HG03025 (cell line): ENCODE results near the gene ADM2.
"Not testable (repeated sequence)": the region's sequence is repeated elsewhere in the genome, so short reads cannot be mapped to it uniquely, and the experiment has no call there.

Experiments used
- ATAC-seq: cut with Tn5 transposase; IDR thresholded peaks from one replicate; pipeline ENCODE4 v1.9.1; 2021; ENCODE audit warnings: mild to moderate bottlenecking, moderate library complexity; ENCODE audit not compliant: unreplicated experiment, low FRiP score

The ADM2 gene

DNA sequence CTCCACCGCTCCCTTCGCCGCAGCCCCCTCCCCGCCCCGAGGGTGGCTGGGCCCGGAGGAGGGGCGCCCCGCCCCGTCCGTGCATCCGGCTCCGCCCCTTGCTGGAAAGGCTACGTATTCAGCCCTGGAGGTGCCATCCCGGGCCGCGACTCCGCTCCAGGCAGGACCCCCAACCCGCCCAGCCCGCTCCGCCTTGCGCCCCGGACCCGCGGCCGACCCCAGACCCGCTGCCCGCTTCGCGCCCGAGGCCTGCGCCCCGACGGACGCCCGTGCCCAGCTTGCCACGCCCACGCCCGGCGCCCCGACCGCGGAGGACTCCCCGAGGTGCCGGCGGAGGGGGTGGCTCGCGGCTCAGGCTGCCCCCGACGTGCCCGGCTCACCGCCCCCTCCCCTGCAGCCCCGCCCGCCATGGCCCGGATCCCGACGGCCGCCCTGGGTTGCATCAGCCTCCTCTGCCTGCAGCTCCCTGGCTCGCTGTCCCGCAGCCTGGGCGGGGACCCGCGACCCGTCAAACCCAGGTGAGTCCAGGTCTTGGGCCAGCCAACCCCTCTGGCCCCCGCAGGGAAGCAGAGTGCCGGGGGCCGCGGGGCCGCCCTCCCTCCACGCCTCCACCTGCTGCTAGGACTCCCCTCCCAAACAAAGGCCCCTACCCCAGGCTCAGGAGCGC, at the start of gene ADM2:
ADM2 (plus strand) TSS at position 104 of the 667 bp plus-strand sequence; CDS start at position 409, 305 bp downstream.
- ATAC-seq: no peak

DNA sequence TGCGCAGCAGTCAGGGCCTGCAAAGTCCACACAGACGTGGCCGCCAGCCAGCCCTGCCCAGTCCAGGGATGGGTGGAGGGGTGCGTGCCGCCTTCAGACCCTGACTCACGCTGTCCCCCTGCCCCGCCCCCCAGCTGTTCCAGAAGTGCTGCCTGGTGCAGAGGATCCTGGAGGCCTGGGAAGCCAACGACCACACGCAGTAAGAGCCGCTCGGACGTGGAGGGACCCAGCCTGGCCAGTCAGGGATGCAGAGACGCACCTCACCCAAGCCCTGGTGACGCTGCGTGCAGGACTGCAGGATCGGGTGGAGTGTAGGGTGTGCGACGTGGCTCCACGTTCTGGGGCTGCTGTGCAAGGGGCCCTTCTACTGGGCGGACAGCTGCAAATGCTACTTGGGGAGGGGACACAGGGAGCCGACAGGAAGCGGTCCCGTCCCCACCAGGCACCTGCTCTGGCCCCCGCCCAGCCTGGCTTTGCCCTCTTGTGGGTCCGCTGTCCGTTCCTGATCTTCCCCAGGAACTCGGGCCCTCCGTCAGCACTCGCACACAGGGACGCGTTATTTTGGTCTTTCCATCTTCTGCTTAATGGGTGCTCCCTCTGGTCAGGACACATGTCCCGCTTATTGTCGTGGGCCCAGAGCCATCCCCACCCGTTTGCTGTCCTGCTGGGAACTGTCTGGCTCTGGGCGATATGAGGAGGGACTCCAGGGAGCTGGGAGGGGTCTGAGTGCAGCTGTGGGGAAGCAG, 49.0 kb upstream of the ADM2 start:
- no peak for ATAC-seq

- ATAC-seq: not testable (repeated sequence)
Measured at GRCh38 chr22:50432877-50433510, 48.3 kb upstream of the ADM2 start.

GRCh38 chr22:50434849-50435248, 46.5 kb upstream of the ADM2 start:
- no peak for ATAC-seq

DNA sequence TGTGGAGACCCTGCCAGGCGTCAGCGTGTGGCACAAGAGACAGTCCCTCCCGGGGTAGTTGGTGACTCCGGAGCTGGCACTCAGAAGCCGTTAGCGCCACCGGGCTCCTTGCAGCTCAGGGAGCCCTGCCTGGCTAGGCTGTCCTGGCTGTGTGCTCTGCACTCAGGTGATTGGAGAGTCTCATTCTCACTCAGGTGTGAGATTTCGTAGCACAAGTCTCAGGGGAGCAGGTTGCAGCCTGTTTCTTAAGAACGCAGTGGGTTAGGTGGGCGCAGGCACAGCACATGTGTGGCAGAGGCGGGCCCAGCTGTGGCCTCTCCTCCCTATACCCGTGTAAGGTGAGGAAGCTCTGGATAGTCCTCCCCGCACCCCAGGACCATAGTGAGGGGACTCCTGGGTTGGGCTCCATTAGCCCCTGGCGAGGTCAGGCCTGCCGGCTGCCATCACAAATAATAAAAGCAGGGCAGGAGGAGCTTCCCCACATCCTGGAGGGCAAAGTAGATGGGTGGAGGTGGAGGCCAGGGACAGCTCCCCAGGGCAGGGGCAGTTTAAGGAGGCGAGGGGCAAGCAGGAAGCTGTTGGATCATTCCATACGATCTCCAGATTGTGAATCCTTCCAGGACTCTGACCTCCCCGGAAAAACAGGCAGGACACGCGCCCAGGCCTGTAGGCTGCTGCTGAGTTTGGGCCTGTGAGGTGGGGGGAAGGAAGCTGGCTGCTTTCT, 45.9 kb upstream of the ADM2 start:
- ATAC-seq: no peak

DNA sequence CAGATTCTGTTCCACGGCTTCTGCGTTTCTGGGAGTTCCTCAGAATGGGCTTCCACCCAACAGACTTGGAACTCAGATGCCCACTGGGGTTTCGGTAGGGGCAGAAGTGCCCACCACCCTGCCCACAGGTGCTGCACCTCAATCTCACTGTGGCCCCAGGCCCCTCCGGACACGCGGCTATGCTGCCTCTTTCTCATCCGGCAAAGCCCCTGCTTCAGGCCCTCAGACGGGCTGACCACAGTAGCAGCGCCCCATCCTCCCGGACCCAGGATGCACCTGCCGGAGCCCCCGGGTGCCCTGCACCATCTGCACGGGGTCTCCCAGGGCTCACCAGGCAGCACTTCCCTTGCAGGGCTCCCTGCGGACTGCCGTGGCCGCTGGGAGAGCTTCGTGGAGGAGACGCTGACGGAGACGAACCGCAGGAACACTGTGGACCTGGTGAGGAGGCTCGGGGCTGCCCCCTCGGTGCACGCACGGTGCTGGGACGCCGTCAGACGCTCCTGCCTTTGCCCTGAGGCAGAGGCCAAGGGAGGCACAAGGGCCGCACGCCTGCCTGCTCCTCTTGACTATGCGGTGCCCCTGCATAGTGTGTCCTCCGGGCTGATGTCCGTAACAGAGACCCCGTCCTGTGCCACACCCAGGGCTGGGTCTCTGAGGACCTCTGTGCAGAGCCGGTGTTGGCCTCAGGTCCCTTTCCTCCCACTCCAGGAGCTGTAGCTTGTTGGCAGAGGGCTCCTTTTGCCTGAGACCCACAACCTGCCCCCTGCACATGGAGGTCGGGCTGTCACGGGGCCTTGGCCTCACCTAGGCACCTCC, 45.1 kb upstream of the ADM2 start:
- no peak for ATAC-seq

DNA sequence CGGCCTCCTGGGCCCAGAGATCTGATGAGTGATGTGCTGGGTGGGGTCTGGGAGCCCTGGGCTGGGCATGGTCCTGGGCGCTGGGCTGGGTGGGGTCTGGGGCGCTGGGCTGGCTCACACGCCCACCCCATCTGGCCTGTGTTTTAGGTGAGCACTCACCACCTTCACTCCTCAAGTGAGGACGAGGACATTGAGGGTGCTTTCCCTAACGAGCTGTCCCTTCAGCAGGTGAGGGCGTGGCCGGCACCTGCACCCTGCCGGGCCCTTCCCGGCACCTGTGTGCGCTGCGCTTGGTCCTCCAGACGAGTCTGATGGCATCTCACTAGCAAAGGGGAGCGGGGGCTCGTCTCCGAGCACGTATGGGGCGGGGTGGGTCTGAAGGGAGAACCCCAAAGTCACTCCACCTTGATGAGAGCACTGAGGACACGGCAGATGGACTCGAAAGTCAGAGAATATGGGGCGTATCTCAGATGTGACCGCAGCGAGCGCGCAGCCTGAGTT, 44.5 kb upstream of the ADM2 start:
- ATAC-seq: no peak

- no peak for ATAC-seq
Measured at GRCh38 chr22:50437511-50438304, 43.6 kb upstream of the ADM2 start.

GRCh38 chr22:50438305-50439275, 42.8 kb upstream of the ADM2 start:
- no peak for ATAC-seq

- no peak for ATAC-seq
Measured at GRCh38 chr22:50439314-50439870, 42.0 kb upstream of the ADM2 start.

DNA sequence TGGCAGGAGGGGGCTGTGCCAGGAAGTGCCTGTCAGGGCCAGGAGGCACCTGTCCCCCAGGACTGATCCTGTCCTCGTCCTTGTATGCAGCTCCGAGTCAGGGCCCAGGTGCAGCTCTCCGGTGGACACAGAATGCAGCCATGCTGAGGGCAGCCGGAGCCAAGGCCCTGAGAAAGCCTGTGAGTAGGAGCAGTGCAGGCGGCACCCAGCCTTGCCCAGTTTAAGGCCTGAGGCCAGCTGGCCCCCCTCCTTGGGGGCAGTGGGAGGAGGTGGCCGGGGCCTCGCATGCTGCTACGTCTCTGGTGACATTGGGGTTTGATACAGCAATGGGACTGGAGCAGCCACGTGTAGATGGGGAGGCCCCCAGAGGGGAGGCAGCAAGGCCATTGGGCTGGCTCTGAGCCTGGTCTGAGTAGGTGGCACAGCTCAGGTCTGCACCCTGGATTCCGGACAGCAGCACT, 41.4 kb upstream of the ADM2 start:
- ATAC-seq: no peak

GRCh38 chr22:50440544-50441249, 40.6 kb upstream of the ADM2 start:
- ATAC-seq: no peak

DNA sequence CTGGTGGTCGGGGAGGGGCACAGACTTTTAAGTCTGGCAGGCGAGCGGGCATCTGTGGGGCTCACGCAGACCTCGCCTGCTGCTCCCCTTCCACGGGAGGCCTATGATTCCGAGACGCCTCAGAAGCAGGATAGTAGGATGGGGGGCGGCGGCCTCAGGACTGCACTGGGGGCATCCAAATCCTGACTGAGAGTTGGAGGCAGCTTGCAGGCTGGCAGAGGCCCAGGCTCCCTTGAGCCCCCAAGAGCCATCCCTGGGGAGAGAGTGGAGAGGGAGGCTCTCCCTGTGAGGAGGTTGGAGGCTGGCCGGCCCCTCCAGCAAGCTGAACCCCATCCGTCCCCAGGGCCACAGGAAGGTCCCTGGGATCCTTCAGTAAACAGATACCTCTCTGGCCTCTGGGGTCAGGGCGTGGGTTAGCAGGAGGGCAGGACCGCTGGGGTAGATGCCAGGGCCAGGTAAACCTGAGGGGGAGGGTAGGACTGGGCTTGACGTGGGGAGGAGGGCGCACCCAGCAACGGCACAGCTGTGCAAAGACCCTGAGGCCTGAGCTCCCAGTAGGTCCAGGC, 39.8 kb upstream of the ADM2 start:
- ATAC-seq: no peak

- ATAC-seq: no peak
Measured at GRCh38 chr22:50443197-50443596, 38.1 kb upstream of the ADM2 start.

GRCh38 chr22:50443801-50444625, 37.3 kb upstream of the ADM2 start:
- ATAC-seq: no peak

GRCh38 chr22:50444663-50445062, 36.7 kb upstream of the ADM2 start:
- ATAC-seq: no peak
